Colonic mucosa (tissue), 4 donors: Measurements from ENCODE around the gene DCTN1. TPM values are rescaled to one million over a fixed set of nuclear protein-coding genes. Genes with fewer than 3 reads are reported as not detected.

ENCODE experiments used
- DNase-seq: peaks from one replicate; pipeline ENCODE4 v3.0.0-alpha.2; 2020
- H3K27ac ChIP-seq: fragments of 200-600 bp; one replicate; pipeline ENCODE4 v1.8.0; 2021
- H3K27me3 ChIP-seq: fragments of 200-600 bp; one replicate; pipeline ENCODE4 v1.8.0; 2021
- H3K36me3 ChIP-seq: fragments of 200-600 bp; one replicate; pipeline ENCODE4 v1.8.0; 2021
- H3K4me1 ChIP-seq: fragments of 200-600 bp; one replicate; pipeline ENCODE4 v1.8.0; 2021; ENCODE audit warnings: mild to moderate bottlenecking
- H3K4me3 ChIP-seq: fragments of 200-600 bp; one replicate; pipeline ENCODE4 v1.8.0; 2021
- H3K9ac ChIP-seq, 2 donors: one replicate each; pipeline ENCODE4 v1.7.0; 2013; ENCODE audit warnings: control low read depth in 2 of 2, low read depth in 2 of 2, low read length in 2 of 2
- H3K9me3 ChIP-seq: fragments of 200-600 bp; one replicate; pipeline ENCODE4 v1.8.0; 2021
- CTCF ChIP-seq: fragments of 200-600 bp; IDR thresholded peaks from one replicate; pipeline ENCODE4 v1.8.0; 2022; ENCODE audit warnings: antibody characterized with exemption, mild to moderate bottlenecking
- intact Hi-C: fragments of 100-400 bp; cut with DNase I; formaldehyde crosslinking; loops from one replicate; pipeline ENCODE4 v1.14.1; 2022
- total RNA-seq, 2 donors: library from RNA; stranded (reverse); fragmentation: NEBNext Ultra II Directional in 1 of 2; extraction: Animal tissue kit (Norgen Biotek cat#: 25700) in 1 of 2; gene quantifications; one replicate each; pipeline ENCODE4 v1.2.1, GENCODE V29; 2021
- donor health status: healthy.
- donor health status: DM: no; HTN: no; CAD: no.
- donor health status: DM: no; HTN: no; CAD: no.

The DCTN1 gene
- total RNA-seq, 2 donors from 2014 or later: 111 to 114 TPM

- no peak for TF ChIP-seq CTCF
- Histone ChIP-seq H3K4me1 (no peaks in the 10 kb centered on the region), H3K9ac (no peak overlapping the region), H3K9me3 (no peaks in the 10 kb centered on the region), H3K27ac (no peak overlapping the region), H3K4me3 (no peak overlapping the region), H3K27me3 (no peaks in the 10 kb centered on the region), H3K36me3 (no peaks in the 10 kb centered on the region)
- DNase-seq: no peak
- intact Hi-C loops: no loop called here
Observed at GRCh38 chr2:74327199-74327598, 52.9 kb downstream of the DCTN1 start.

- intact Hi-C loops: no loop called here
- no peak for DNase-seq
Observed at GRCh38 chr2:74325815-74326214, 54.3 kb downstream of the DCTN1 start.

GRCh38 chr2:74321737-74322136 is 58.4 kb downstream of the DCTN1 start:
- intact Hi-C loops: no loop called here
- Histone ChIP-seq H3K36me3 (no peaks in the 10 kb centered on the region), H3K4me1 (no peaks in the 10 kb centered on the region), H3K27me3 (no peaks in the 10 kb centered on the region), H3K4me3 (no peak overlapping the region), H3K9me3 (no peaks in the 10 kb centered on the region), H3K9ac (no peak overlapping the region), H3K27ac (no peak overlapping the region)
- no peak for TF ChIP-seq CTCF
- DNase-seq: no peak

More at GRCh38 chr2:74325815-74326214, 54.3 kb downstream of the DCTN1 start:
- no peaks in the 10 kb centered on the region for H3K27me3 ChIP-seq
- no peak overlapping the region for H3K9ac ChIP-seq
- no peak overlapping the region for H3K4me3 ChIP-seq
- no peaks in the 10 kb centered on the region for H3K36me3 ChIP-seq
- H3K9me3 ChIP-seq: no peaks in the 10 kb centered on the region
- H3K27ac ChIP-seq: no peak overlapping the region
- TF ChIP-seq CTCF: no peak
- H3K4me1 ChIP-seq: no peaks in the 10 kb centered on the region

- no peaks in the 10 kb centered on the region for H3K27me3 ChIP-seq
- no peak overlapping the region for H3K9ac ChIP-seq
- H3K9me3 ChIP-seq: no peaks in the 10 kb centered on the region
- H3K27ac ChIP-seq: no peak overlapping the region
- no peak for TF ChIP-seq CTCF
- no peaks in the 10 kb centered on the region for H3K4me1 ChIP-seq
- intact Hi-C loops: no loop called here
- H3K36me3 ChIP-seq: no peaks in the 10 kb centered on the region
- DNase-seq: no peak
- H3K4me3 ChIP-seq: no peak overlapping the region
Observed at GRCh38 chr2:74317701-74318100, 62.4 kb downstream of the DCTN1 start.

GRCh38 chr2:74316627-74317295 is 63.4 kb downstream of the DCTN1 start:
- DNase-seq: no peak
- H3K36me3 ChIP-seq: no peaks in the 10 kb centered on the region
- intact Hi-C loops: no loop called here
- no peaks in the 10 kb centered on the region for H3K4me1 ChIP-seq
- no peaks in the 10 kb centered on the region for H3K27me3 ChIP-seq
- H3K27ac ChIP-seq: no peak overlapping the region
- no peak for TF ChIP-seq CTCF
- no peak overlapping the region for H3K9ac ChIP-seq
- no peaks in the 10 kb centered on the region for H3K9me3 ChIP-seq
- H3K4me3 ChIP-seq: no peak overlapping the region
